GM18867 (cell line): ENCODE measurements around the gene NIPSNAP3A.

Experiments
- ATAC-seq: cut with Tn5 transposase; IDR thresholded peaks from one replicate; pipeline ENCODE4 v1.9.1; 2021; ENCODE audit warnings: mild to moderate bottlenecking, moderate library complexity; ENCODE audit not compliant: unreplicated experiment

NIPSNAP3A gene

GRCh38 chr9:104802906-104803305, 55.4 kb downstream of the NIPSNAP3A start:
- ATAC-seq, result no peak

GRCh38 chr9:104805441-104805840, 58.0 kb downstream of the NIPSNAP3A start:
- no peak for ATAC-seq

- no peak for ATAC-seq
These were observed 60.6 kb downstream of the NIPSNAP3A start for GRCh38 chr9:104808035-104808614.
